ENCODE results near the gene TTLL8. TPM values are rescaled to one million over a fixed set of nuclear protein-coding genes. Genes with fewer than 3 reads are reported as not detected.

Gene TTLL8
- total RNA-seq, 1 experiment from 2014 or later: not detected

GRCh38 chr22:50078761-50079160 lies 20.7 kb upstream of the TTLL8 start:
- Histone ChIP-seq H3T11ph (ENCODE audit: low read length) (no peak overlapping the region), H3K18ac (ENCODE audit: insufficient read length, low read depth, low read length) (no peak overlapping the region), H2BK120ac (ENCODE audit: low read depth, low read length, poor library complexity, severe bottlenecking) (no peak overlapping the region), H4K5ac (ENCODE audit: insufficient read length, low read depth, low read length) (no peak overlapping the region), H2BK20ac (ENCODE audit: low read depth, low read length, poor library complexity, severe bottlenecking) (no peak overlapping the region), H3K4me1 (ENCODE audit: insufficient read depth, low read length) (no peaks in the 10 kb centered on the region), H3K14ac (ENCODE audit: insufficient read depth, low read length) (no peak overlapping the region), H2BK5ac (ENCODE audit: insufficient read length, low read length) (no peak overlapping the region), H4K8ac (replicated peaks; ENCODE audit: insufficient read length, low read depth, low read length) (no peak overlapping the region), H3K9ac (ENCODE audit: extremely low read depth, insufficient read length, low read length) (no peak overlapping the region), H4K91ac (ENCODE audit: insufficient read length, low read depth, low read length) (no peak overlapping the region), H3K79me1 (ENCODE audit: insufficient read depth, low read depth, low read length, poor library complexity, severe bottlenecking) (no peaks in the 10 kb centered on the region), H3K56ac (ENCODE audit: insufficient read length, low read depth, low read length) (no peak overlapping the region), H3K79me2 (ENCODE audit: insufficient read depth, low read length) (no peaks in the 10 kb centered on the region), H3K27ac (ENCODE audit: insufficient read length, low read depth, low read length) (no peak overlapping the region), H4K20me1 (ENCODE audit: control insufficient read depth, insufficient read depth, insufficient read length) (no peaks in the 10 kb centered on the region), H2BK15ac (ENCODE audit: low read depth, low read length) (no peak overlapping the region), H2AK5ac (ENCODE audit: insufficient read length, low read length) (no peak overlapping the region), H3K27me3 (ENCODE audit: insufficient read depth, low read length) (no peaks in the 10 kb centered on the region), H3K4ac (ENCODE audit: low read depth, low read length) (no peak overlapping the region), H2BK12ac (ENCODE audit: insufficient read length, low read depth, low read length) (no peak overlapping the region), H3K23ac (ENCODE audit: insufficient read length, low read depth, low read length) (no peak overlapping the region), H3K9me3 (ENCODE audit: control insufficient read depth, low read depth, low read length) (no peaks in the 10 kb centered on the region), H3K4me2 (ENCODE audit: insufficient read depth, insufficient read length, low read length) (no peak overlapping the region), H3K23me2 (ENCODE audit: insufficient read length, low read depth, low read length, poor library complexity, severe bottlenecking) (no peaks in the 10 kb centered on the region), H2AFZ (ENCODE audit: low read length) (no peak overlapping the region)
- no peak overlapping the region for H3K4me3 Mint-ChIP-seq
- H3K36me3 Mint-ChIP-seq (ENCODE audit: insufficient read depth in 1 of 3, low read depth in 3 of 3): no peaks in the 10 kb centered on the region
- no peak overlapping the region for H3K27ac Mint-ChIP-seq
- peaks cover 8 to 14% of the 10 kb centered on the region in 2 experiments; a peak in 3 of 4 replicates for H3K4me1 Mint-ChIP-seq
- H3K27me3 Mint-ChIP-seq (ENCODE audit: low read depth): peaks cover 11% of the 10 kb centered on the region
- no CpG with 5 or more reads among the region's 9 CpGs for WGBS (ENCODE audit: extremely low coverage, insufficient read length, low lambda C conversion rate)
- no peak for DNase-seq
- no peaks in the 10 kb centered on the region for H3K9me3 Mint-ChIP-seq
- no peak for TF ChIP-seq CTCF (conservative IDR thresholded peaks at IDR 0.05)
